Measurements from ENCODE around the gene ARL15.

ARL15 gene

DNA sequence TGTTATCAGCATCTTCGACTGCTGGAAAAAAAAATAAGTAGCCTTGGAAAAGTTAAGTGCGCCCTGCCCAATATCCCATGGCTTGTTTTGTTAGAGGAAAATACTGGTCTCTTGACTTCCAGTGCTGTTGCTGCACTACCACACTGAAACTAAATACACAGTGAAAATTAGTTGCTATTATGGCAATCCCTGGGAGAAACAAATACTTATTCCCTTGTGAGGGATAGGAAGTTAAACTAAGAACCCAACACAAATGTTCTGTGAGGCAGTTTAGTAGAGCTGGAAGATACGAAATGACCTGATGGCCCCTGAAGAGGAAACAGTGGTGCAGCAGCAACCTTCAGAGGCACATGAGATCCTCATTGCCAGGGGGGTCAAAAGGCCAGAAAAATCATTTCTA lies 164.0 kb downstream of the ARL15 start:
- H3K4me3 ChIP-seq (replicated peaks; ENCODE audit: insufficient read depth, low read length): no peak overlapping the region
- H3K27me3 ChIP-seq (ENCODE audit: insufficient read depth, poor library complexity, severe bottlenecking): no peaks in the 10 kb centered on the region
- TF ChIP-seq SPI1 (IDR thresholded peaks at IDR 0.05; ENCODE audit: borderline replicate concordance, low read depth): no peak
- TF ChIP-seq, protein P1, sequence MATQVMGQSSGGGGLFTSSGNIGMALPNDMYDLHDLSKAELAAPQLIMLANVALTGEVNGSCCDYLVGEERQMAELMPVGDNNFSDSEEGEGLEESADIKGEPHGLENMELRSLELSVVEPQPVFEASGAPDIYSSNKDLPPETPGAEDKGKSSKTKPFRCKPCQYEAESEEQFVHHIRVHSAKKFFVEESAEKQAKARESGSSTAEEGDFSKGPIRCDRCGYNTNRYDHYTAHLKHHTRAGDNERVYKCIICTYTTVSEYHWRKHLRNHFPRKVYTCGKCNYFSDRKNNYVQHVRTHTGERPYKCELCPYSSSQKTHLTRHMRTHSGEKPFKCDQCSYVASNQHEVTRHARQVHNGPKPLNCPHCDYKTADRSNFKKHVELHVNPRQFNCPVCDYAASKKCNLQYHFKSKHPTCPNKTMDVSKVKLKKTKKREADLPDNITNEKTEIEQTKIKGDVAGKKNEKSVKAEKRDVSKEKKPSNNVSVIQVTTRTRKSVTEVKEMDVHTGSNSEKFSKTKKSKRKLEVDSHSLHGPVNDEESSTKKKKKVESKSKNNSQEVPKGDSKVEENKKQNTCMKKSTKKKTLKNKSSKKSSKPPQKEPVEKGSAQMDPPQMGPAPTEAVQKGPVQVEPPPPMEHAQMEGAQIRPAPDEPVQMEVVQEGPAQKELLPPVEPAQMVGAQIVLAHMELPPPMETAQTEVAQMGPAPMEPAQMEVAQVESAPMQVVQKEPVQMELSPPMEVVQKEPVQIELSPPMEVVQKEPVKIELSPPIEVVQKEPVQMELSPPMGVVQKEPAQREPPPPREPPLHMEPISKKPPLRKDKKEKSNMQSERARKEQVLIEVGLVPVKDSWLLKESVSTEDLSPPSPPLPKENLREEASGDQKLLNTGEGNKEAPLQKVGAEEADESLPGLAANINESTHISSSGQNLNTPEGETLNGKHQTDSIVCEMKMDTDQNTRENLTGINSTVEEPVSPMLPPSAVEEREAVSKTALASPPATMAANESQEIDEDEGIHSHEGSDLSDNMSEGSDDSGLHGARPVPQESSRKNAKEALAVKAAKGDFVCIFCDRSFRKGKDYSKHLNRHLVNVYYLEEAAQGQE (IDR thresholded peaks at IDR 0.05; ENCODE audit: insufficient replicate concordance, low read depth): no peak
- TF ChIP-seq, protein P2, sequence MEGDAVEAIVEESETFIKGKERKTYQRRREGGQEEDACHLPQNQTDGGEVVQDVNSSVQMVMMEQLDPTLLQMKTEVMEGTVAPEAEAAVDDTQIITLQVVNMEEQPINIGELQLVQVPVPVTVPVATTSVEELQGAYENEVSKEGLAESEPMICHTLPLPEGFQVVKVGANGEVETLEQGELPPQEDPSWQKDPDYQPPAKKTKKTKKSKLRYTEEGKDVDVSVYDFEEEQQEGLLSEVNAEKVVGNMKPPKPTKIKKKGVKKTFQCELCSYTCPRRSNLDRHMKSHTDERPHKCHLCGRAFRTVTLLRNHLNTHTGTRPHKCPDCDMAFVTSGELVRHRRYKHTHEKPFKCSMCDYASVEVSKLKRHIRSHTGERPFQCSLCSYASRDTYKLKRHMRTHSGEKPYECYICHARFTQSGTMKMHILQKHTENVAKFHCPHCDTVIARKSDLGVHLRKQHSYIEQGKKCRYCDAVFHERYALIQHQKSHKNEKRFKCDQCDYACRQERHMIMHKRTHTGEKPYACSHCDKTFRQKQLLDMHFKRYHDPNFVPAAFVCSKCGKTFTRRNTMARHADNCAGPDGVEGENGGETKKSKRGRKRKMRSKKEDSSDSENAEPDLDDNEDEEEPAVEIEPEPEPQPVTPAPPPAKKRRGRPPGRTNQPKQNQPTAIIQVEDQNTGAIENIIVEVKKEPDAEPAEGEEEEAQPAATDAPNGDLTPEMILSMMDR (IDR thresholded peaks at IDR 0.05; ENCODE audit: insufficient read depth, low read length): no peak
- no peak for TF ChIP-seq POLR2AphosphoS5 (IDR thresholded peaks at IDR 0.05; ENCODE audit: low read depth)
- TF ChIP-seq GABPA (IDR thresholded peaks at IDR 0.05; ENCODE audit: low read depth): no peak
- no peak overlapping the region for H3K27ac ChIP-seq (replicated peaks)
- no peak for DNase-seq (ENCODE audit: low read depth in 1 of 2, low spot score in 1 of 2)

DNA sequence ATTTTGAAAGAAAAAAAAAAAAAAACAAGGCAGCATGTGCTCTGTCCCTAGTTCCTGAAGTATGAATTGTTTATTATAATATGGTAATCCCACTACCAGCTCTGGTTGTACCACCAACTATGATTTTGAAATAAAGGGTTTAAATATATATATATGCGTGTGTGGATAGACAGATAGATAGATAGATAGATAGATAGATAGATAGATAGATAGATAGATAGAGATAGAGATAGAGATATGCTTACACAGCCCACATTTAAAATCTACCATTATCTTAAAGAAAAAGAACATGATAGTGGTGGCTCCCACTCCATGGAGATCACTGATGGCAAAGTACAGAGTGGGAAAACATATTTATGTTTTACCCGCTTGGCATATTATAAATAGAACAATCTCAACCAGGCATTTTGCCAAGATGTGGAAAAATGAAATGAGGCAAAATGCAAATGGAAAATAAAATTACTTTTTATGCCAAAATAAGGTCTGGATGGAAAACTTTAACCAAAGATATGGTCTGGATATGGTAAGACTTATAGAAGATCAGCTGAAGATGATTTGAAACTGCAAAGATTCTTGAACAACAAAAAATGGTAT lies 170.0 kb downstream of the ARL15 start:
- Histone ChIP-seq H3K27me3 (ENCODE audit: insufficient read depth, poor library complexity, severe bottlenecking) (no peaks in the 10 kb centered on the region), H3K4me3 (replicated peaks; ENCODE audit: insufficient read depth, low read length) (no peak overlapping the region), H3K27ac (replicated peaks) (no peak overlapping the region)
- TF ChIP-seq, protein P1 (IDR thresholded peaks at IDR 0.05; ENCODE audit: insufficient replicate concordance, low read depth): no peak
- TF ChIP-seq SPI1 (IDR thresholded peaks at IDR 0.05; ENCODE audit: borderline replicate concordance, low read depth) (no peak), GABPA (IDR thresholded peaks at IDR 0.05; ENCODE audit: low read depth) (no peak), POLR2AphosphoS5 (IDR thresholded peaks at IDR 0.05; ENCODE audit: low read depth) (no peak)
- TF ChIP-seq, protein P2 (IDR thresholded peaks at IDR 0.05; ENCODE audit: insufficient read depth, low read length): no peak
- DNase-seq (ENCODE audit: low read depth in 1 of 2, low spot score in 1 of 2): no peak

GRCh38 chr5:54136516-54137440 lies 173.6 kb downstream of the ARL15 start:
- TF ChIP-seq POLR2AphosphoS5 (IDR thresholded peaks at IDR 0.05; ENCODE audit: low read depth) (no peak), GABPA (IDR thresholded peaks at IDR 0.05; ENCODE audit: low read depth) (no peak), SPI1 (IDR thresholded peaks at IDR 0.05; ENCODE audit: borderline replicate concordance, low read depth) (no peak)
- TF ChIP-seq, protein P1 (IDR thresholded peaks at IDR 0.05; ENCODE audit: insufficient replicate concordance, low read depth): no peak
- TF ChIP-seq, protein P2 (IDR thresholded peaks at IDR 0.05; ENCODE audit: insufficient read depth, low read length): no peak
- no peaks in the 10 kb centered on the region for H3K27me3 ChIP-seq (ENCODE audit: insufficient read depth, poor library complexity, severe bottlenecking)
- no peak overlapping the region for H3K4me3 ChIP-seq (replicated peaks; ENCODE audit: insufficient read depth, low read length)
- no peak overlapping the region for H3K27ac ChIP-seq (replicated peaks)
- no peak for DNase-seq (ENCODE audit: low read depth in 1 of 2, low spot score in 1 of 2)
